NT2/D1 (cell line): ENCODE data around the gene KCNN3.

ENCODE experiments used
- DNase-seq: peaks from one replicate; pipeline ENCODE4 v3.0.0-alpha.2; 2011; ENCODE audit warnings: low read depth, low spot score
- H3K27me3 ChIP-seq: 2 replicates; pipeline ENCODE4 v1.6.0; 2011; ENCODE audit warnings: mild to moderate bottlenecking; ENCODE audit not compliant: insufficient read length, insufficient read depth
- H3K36me3 ChIP-seq: 2 replicates; pipeline ENCODE4 v1.6.1; 2011; ENCODE audit warnings: mild to moderate bottlenecking, low read length, mixed read lengths; ENCODE audit not compliant: insufficient read depth, insufficient read length
- H3K4me1 ChIP-seq: 2 replicates; pipeline ENCODE4 v1.5.1; 2011; ENCODE audit not compliant: insufficient read depth, insufficient read length
- H3K4me3 ChIP-seq: 2 replicates; pipeline ENCODE4 v1.5.1; 2011; ENCODE audit warnings: low read depth; ENCODE audit not compliant: insufficient read length
- H3K9ac ChIP-seq: 2 replicates; pipeline ENCODE4 v1.6.0; 2011; ENCODE audit warnings: low read depth; ENCODE audit not compliant: insufficient read length
- H3K9me3 ChIP-seq: 2 replicates; pipeline ENCODE4 v1.5.1; 2011; ENCODE audit warnings: mild to moderate bottlenecking, low read length; ENCODE audit not compliant: insufficient read depth
- SUZ12 ChIP-seq: IDR thresholded peaks from 2 replicates; pipeline ENCODE4 v1.6.1; 2011; ENCODE audit not compliant: insufficient read length, insufficient read depth; ENCODE audit errors: extremely low read depth
- YY1 ChIP-seq: IDR thresholded peaks from 2 replicates; pipeline ENCODE4 v1.6.1; 2011; ENCODE audit not compliant: insufficient read length, insufficient read depth
- ZNF274 ChIP-seq: IDR thresholded peaks from 2 replicates; pipeline ENCODE4 v1.6.1; 2011; ENCODE audit warnings: mild to moderate bottlenecking, low read depth, low read length

KCNN3 gene

GRCh38 chr1:154844297-154844681 is 25.8 kb downstream of the KCNN3 start:
- Histone ChIP-seq H3K4me1 (peaks cover 28% of the 10 kb centered on the region), H3K9me3 (no peaks in the 10 kb centered on the region), H3K4me3 (no peak overlapping the region), H3K27me3 (no peaks in the 10 kb centered on the region), H3K36me3 (no peaks in the 10 kb centered on the region), H3K9ac (no peak overlapping the region)
- no peak for DNase-seq
- TF ChIP-seq SUZ12 = no peak
- no peak for TF ChIP-seq YY1
- no peak for TF ChIP-seq ZNF274

- no peaks in the 10 kb centered on the region for H3K36me3 ChIP-seq
- no peaks in the 10 kb centered on the region for H3K27me3 ChIP-seq
- peaks cover 29% of the 10 kb centered on the region for H3K4me1 ChIP-seq
- no peak for TF ChIP-seq ZNF274
- TF ChIP-seq SUZ12 = no peak
- TF ChIP-seq YY1 = no peak
- no peak overlapping the region for H3K4me3 ChIP-seq
- H3K9ac ChIP-seq = no peak overlapping the region
- no peaks in the 10 kb centered on the region for H3K9me3 ChIP-seq
- DNase-seq = no peak
Observed at GRCh38 chr1:154843636-154844296, 26.3 kb downstream of the KCNN3 start.

- H3K4me1 ChIP-seq = peaks cover 34% of the 10 kb centered on the region
- H3K9me3 ChIP-seq = no peaks in the 10 kb centered on the region
- no peaks in the 10 kb centered on the region for H3K36me3 ChIP-seq
- no peaks in the 10 kb centered on the region for H3K27me3 ChIP-seq
- no peak overlapping the region for H3K4me3 ChIP-seq
- no peak overlapping the region for H3K9ac ChIP-seq
- TF ChIP-seq ZNF274 (no peak), SUZ12 (no peak), YY1 (no peak)
- DNase-seq = no peak
Observed at GRCh38 chr1:154842635-154843034, 27.4 kb downstream of the KCNN3 start.

- Histone ChIP-seq H3K27me3 (no peaks in the 10 kb centered on the region), H3K9me3 (no peaks in the 10 kb centered on the region), H3K4me3 (no peak overlapping the region), H3K9ac (no peak overlapping the region), H3K36me3 (no peaks in the 10 kb centered on the region), H3K4me1 (peaks cover 27% of the 10 kb centered on the region)
- no peak for DNase-seq
- TF ChIP-seq ZNF274 = no peak
- no peak for TF ChIP-seq YY1
- TF ChIP-seq SUZ12 = no peak
Observed at GRCh38 chr1:154841384-154841783, 28.7 kb downstream of the KCNN3 start.

GRCh38 chr1:154840269-154841176 is 29.6 kb downstream of the KCNN3 start:
- TF ChIP-seq SUZ12 = no peak
- no peak for TF ChIP-seq YY1
- TF ChIP-seq ZNF274 = no peak
- H3K27me3 ChIP-seq = no peaks in the 10 kb centered on the region
- DNase-seq = no peak
- peaks cover 25% of the 10 kb centered on the region for H3K4me1 ChIP-seq
- no peaks in the 10 kb centered on the region for H3K9me3 ChIP-seq
- H3K9ac ChIP-seq = peak overlapping the region; percentile 12
- H3K36me3 ChIP-seq = no peaks in the 10 kb centered on the region
- H3K4me3 ChIP-seq = no peak overlapping the region

- H3K27me3 ChIP-seq = no peaks in the 10 kb centered on the region
- peak overlapping the region; percentile 68 for H3K9ac ChIP-seq
- no peak for TF ChIP-seq SUZ12
- H3K4me3 ChIP-seq = no peak overlapping the region
- H3K36me3 ChIP-seq = no peaks in the 10 kb centered on the region
- DNase-seq = no peak
- H3K9me3 ChIP-seq = no peaks in the 10 kb centered on the region
- H3K4me1 ChIP-seq = peaks cover 23% of the 10 kb centered on the region
Observed at GRCh38 chr1:154839691-154840090, 30.4 kb downstream of the KCNN3 start.

GRCh38 chr1:154838988-154839387 is 31.1 kb downstream of the KCNN3 start:
- H3K27me3 ChIP-seq = no peaks in the 10 kb centered on the region
- H3K36me3 ChIP-seq = no peaks in the 10 kb centered on the region
- no peak for DNase-seq
- H3K9me3 ChIP-seq = no peaks in the 10 kb centered on the region
- peaks cover 23% of the 10 kb centered on the region for H3K4me1 ChIP-seq
- TF ChIP-seq YY1 (no peak), SUZ12 (no peak), ZNF274 (no peak)
- H3K9ac ChIP-seq = no peak overlapping the region
- no peak overlapping the region for H3K4me3 ChIP-seq
